Hypothalamus (tissue), 51 donors: Measurements from ENCODE around the gene MVB12B.
"Not testable (repeated sequence)": the region's sequence is repeated elsewhere in the genome, so short reads cannot be mapped to it uniquely, and the experiment has no call there.

ENCODE experiments used
- DNase-seq, 51 donors: peaks; one replicate each; lab custom pipeline; 2025; lab: John Stamatoyannopoulos, UW

MVB12B gene

DNA sequence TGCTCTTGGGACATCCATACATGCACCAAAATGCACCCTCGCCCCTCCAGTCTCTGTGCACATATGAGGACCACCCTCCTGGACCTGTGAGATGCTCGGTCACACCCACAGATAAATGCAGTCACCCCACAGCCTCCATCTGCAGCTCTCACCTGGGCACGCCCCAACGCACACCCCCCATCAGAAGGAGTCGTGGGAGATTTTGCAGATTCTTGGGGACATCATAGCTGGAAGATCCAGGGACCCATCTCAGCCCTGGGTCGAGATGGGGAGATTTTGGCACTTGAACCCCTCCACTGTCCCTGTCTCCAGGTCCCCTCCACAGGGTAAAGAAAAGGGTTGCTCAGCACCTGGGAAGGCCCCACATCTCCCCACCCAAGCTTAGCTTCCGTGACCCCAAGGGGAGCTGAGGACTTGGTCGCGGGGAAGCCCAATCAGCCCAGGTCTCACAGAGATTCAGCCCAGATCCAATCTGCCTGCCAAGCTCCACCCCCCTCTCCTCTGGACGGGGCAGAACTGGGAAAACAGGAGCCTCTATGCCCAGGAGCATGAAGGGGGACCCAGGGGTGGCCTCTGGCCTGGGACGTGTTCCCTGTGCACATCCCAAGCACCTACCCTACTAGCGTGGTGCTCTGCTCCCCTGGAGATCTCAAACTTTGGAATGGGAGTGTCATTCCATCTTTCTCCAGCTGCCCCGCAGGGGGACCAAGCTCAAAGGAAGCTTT, 197.9 kb downstream of the MVB12B start:
- DNase-seq, result no peak

DNA sequence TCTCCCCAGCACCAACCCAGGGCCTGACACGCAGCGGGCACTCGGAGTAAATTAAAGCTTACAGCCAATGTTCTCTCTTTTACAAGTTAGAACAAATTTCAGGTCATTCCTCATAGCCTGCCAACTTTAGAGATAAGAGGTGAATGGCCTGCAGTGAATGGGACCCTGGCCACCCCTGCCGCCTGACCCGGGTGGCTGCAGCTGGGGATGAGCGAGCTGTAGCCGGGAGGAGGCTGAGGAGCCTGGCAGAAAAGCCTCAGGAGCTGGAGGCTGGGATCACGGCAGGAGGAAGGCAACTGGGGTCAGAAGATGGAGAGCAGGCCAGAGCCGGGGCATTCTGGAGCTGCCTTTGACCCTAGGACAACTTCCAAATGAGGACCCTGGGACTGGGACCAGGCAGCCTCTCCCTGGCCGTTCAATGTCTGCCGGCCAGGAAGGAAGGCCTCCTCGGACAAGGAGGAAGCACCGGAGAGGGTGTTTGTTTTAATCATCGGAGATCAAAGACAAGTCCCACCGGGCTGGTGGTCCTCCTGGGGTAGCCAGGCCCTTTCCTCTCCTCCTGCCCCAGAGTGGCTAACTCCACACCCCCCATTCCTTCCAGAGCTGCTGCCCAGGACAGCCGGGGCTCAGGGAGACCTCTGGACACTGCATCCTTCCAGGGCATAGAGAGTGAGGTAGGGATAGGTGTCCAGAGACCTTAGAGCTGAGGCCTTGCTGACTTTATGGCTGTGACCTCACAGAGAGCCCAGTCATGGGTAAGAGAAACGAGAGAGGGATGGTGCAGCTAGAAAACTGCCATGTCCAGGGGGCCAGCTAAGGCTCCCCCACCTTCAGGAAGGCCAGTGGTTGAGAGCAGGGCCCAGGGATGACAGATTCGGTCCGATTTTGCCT, 199.8 kb downstream of the MVB12B start:
- no peak for DNase-seq

DNA sequence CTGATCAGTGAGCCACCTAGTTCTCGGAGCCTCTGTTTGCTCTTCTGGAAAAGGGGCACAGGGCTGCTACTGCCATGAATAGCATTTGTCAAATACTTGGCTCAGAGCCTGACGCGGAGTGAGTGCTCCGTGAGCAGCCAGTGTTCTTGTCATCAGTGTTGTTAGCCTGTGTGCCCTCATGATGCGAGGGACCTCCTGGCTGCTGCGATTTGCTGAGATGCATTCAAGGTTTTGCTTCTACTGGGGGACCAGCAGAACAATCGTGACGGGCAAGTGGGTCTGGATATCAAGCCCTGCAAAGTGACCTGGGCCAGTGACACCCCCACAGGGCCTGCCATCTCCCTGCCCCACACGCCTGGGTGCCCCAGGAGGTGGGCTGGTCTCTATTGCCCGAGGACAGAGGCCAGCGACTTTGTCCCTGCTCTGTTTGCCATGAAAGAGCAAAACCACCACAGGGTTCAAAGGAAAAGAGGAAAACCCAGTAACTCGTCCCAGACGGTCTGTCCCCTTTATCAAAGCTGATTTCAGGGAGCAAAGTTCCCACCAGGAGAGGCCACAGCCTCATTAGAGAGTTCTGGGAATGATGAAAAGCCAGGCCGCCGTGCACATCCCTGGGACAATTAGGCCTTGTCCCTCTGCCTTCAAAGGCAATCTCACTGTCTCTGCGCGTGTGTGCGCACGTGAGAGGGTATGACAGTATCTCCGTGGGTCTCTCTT, 200.6 kb downstream of the MVB12B start:
- DNase-seq, result no peak

- DNase-seq, result no peak
These were observed 201.5 kb downstream of the MVB12B start for GRCh38 chr9:126528111-126528510.

GRCh38 chr9:126528915-126529314, 202.3 kb downstream of the MVB12B start:
- no peak for DNase-seq

DNA sequence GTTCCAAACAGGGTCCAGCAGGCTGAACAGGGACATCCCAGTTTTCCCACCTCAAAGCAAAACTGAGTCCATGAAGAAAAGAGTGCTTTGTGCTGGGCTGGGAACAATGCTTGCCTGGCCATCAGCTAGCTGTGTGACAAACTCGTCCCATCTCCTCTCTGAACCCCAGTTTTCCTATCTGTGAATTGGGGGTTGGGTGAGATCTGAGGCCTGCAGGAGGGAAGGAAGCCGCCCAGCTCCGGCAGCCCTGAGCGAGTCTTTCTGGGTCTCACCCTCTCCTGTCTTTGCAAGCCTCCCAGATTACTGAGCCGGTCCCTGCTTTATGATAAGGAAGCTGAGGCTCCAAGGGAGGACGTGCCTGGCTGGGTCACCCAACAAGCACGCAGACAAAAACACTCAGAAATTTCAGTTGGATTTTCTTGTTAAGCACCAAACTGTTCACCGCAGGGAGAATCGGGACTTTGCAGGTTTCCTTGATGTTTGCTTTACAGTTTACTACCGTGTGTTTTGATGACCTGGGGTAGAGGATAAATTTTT, 204.5 kb downstream of the MVB12B start:
- no peak for DNase-seq

DNA sequence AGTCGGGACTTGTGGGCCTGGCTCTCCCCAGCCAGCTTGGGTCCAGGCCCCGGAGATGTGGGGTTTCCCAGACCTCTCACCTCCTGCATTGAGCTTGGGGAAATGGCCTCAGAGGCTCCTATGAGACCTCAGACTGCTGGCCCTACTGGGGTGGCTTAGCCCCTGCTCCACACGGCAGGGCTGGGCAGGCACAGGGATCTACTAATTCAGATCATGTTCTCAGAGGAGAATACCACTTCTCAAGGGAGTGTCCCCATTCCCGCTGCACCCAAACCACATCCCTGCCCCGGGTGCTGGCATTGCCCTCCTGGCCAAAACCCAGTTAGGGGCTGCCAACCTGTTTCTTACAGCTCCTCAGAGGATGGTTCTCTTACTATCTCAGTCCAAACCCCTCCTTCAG, 205.0 kb downstream of the MVB12B start:
- DNase-seq, result no peak

DNA sequence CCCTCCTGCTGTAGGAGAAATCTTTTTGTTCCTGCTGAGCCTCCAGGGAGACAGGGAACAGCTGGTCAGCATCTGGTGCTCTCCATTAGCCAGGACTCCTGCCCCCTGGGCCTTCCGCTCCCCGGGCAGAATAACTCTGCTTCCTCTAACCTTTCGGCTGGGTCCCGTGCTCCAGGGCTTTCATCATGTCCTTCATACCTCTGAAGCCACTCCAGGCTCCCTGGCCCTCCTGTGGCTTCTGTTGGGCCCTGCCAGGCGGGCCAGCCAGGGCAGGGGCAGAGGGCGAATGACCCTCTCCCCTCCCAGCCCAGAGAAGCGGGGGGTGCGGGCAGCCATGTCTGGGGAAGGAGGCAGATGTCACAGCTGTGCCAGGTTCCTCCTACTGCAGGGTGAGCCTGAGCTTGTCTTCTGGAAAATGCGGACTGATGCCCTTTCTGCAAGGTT, 205.4 kb downstream of the MVB12B start:
- no peak for DNase-seq

- no peak for DNase-seq
These were observed 205.9 kb downstream of the MVB12B start for GRCh38 chr9:126532489-126532888.

DNA sequence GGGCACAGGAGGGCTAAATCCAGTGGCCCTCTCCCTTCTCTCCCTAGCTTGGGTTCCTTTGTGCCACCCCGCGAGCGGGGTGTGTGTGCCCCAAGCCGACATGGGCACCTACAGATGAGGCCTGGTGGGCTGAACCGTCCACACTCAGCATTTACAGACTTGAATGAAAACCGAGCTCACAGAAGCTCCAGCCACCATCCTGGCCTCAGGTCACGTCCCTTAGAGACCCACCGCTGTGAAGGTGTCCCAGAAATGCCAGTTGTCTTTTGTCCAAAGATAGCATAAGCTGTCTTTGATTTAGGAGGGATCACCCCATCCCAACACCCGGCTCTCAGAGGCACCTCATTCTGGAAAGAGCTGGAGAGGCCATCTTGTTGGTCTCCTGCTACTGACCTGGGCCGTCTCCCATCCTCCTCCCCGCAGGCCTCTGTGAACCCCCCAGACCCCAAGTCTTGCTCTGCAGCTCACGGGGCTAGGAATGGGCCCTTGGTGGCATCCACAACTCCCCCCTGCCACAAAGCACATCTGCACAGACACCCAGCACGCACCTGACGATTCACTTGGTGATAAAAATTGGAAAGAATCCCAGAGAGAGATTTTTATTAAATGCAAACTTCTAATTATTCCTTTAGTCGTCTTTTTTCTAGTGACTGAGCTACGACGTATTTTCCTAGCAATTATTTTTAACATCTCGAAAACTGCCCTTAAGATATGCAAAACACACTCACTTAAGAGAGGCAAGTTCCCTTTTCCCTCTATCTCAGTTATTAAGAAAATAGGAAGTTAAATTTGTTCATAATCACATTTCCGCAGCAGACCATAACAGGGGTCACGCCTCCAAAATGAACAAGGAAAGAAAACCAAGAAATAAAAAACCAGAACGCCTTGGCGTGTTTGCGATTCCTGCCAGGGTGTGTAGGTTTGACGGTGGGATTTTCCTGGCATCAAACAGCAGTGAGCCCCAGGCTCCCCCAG, 206.6 kb downstream of the MVB12B start:
- DNase-seq, result no peak

GRCh38 chr9:126533926-126534310, 207.3 kb downstream of the MVB12B start:
- DNase-seq, result no peak

DNA sequence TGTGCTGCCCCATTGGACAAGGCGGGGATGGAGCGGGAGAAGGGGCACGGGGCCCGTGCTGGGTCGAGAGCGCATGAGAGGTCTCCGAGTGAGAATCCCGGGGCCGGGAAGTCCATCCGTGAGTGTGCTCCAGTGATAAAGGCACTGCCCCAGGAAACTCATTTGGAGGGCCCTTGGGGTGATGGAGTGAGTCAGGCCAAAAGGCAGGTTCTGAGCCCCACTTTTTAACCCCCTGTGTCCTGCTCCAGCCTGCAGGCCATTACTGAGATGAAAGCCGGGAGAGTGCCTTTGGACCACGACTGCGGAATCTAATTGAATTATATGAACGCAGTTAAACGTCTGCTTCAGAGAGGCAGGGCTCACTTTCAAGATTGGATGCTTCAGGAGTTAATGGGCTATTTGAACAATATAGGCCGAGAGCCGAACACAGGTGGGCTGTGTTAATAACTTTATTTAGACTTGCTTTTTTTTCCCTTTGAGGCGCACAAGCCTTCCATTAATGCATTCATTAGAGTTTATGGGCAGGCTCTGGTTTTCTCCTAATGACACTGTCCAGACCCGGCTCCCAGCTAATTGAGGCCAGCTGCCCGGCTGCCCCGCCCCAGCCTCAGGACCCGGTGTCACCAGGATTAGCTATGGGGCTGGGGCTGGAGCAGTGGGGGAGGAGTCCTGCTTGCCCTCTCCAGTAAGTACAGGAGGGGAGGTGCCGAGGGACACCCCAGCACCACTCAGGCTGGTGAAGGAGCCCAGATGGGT, 208.0 kb downstream of the MVB12B start:
- no peak for DNase-seq

- DNase-seq, result no peak
These were observed 209.5 kb downstream of the MVB12B start for GRCh38 chr9:126536131-126536530.

- no peak for DNase-seq
These were observed 210.3 kb downstream of the MVB12B start for GRCh38 chr9:126536841-126537465.

DNA sequence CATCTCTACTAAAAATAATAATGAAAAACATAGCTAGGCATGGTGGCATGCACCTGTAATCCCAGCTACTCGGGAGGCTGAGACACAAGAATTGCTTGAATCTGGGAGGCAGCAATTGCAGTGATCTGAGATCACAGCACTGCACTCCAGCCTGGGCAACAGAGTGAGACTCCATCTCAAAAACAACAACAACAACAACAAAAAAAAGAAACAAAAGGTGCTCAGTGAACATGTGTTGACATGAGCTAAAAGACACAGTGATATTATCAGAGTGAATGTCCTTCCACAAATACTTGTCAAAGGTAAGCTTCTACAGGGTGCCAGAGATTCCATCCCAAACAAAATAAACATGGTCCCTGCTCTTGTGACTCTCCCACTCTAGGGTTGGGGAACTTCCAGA, 211.9 kb downstream of the MVB12B start:
- DNase-seq, result no peak

GRCh38 chr9:126540398-126540797, 213.8 kb downstream of the MVB12B start:
- not testable (repeated sequence) for DNase-seq

GRCh38 chr9:126543490-126543889, 216.9 kb downstream of the MVB12B start:
- no peak for DNase-seq

- no peak for DNase-seq
These were observed 218.5 kb downstream of the MVB12B start for GRCh38 chr9:126545106-126545505.

- DNase-seq, result no peak
These were observed 219.4 kb downstream of the MVB12B start for GRCh38 chr9:126546036-126546435.
